Thyroid gland (tissue), 4 donors: ENCODE data around the gene BTNL2.

Experiments used
- CTCF ChIP-seq, 6 experiments: fragments of 200-600 bp in 3 of 6; fragments of 450-650 bp in 3 of 6; sonication (generic) in 3 of 6; IDR thresholded peaks; one replicate each; pipeline ENCODE4 v1.5.1; 2016 to 2019; ENCODE audit warnings: antibody characterized with exemption in 6 of 6, mild to moderate bottlenecking in 2 of 6, inconsistent platforms in 1 of 6, moderate library complexity in 1 of 6
- POLR2A ChIP-seq, 2 donors: fragments of 450-650 bp; IDR thresholded peaks; one replicate each; pipeline ENCODE4 v1.6.1; 2017; ENCODE audit warnings: antibody characterized with exemption in 2 of 2, mild to moderate bottlenecking in 2 of 2, moderate library complexity in 1 of 2

GRCh38 chr6:32406857-32407256 is at the start of gene BTNL2:
- TF ChIP-seq CTCF (IDR thresholded peaks at IDR 0.05) (no peak), POLR2A (IDR thresholded peaks at IDR 0.05) (no peak)
